Measurements from ENCODE around the gene CCT4. TPM values are rescaled to one million over a fixed set of nuclear protein-coding genes. Genes with fewer than 3 reads are reported as not detected.
"Not testable (repeated sequence)": the region's sequence is repeated elsewhere in the genome, so short reads cannot be mapped to it uniquely, and the experiment has no call there.

CCT4 gene
- total RNA-seq, 1 experiment from 2014 or later: 239 TPM

GRCh38 chr2:61882850-61883249, 5.6 kb downstream of the CCT4 start:
- in situ Hi-C loops (cut with HindIII; ENCODE audit: low pct_unique_long_range_greater_than_20kb, low sequenced_read_pairs): no loop called here
- H3K27me3 ChIP-seq (ENCODE audit: control insufficient read depth, insufficient read depth, low read length): no peaks in the 10 kb centered on the region
- peaks cover 49% of the 10 kb centered on the region for H3K36me3 ChIP-seq (ENCODE audit: control insufficient read depth, insufficient read depth, low read length)
- ATAC-seq: no peak
- no peak overlapping the region for H3K4me3 ChIP-seq (ENCODE audit: low read depth in 2 of 2, low read length in 2 of 2)
- no peak overlapping the region for H3K27ac ChIP-seq (ENCODE audit: low read length)
- intact Hi-C loops (cut with micrococcal nuclease; ENCODE audit: unreplicated experiment): no loop called here
- no peak for DNase-seq (ENCODE audit: low read depth, low spot score)
- BruUV-seq (replicated peaks): no TSS peak
- TF ChIP-seq POLR2AphosphoS5 (IDR thresholded peaks at IDR 0.05; ENCODE audit: low read depth, low read length): no peak
- no peak for TF ChIP-seq CTCF (IDR thresholded peaks at IDR 0.05)
- no peak for TF ChIP-seq SIN3A (IDR thresholded peaks at IDR 0.05; ENCODE audit: borderline replicate concordance, insufficient read depth, low read depth, low read length)
- TF ChIP-seq TCF7L2 (IDR thresholded peaks at IDR 0.05; ENCODE audit: low read depth, low read length): no peak
- TF ChIP-seq REST (IDR thresholded peaks at IDR 0.05; ENCODE audit: insufficient read depth in 1 of 2, low read depth in 2 of 2, low read length in 1 of 2): no peak
- no peaks in the 10 kb centered on the region for H3K9me3 ChIP-seq (ENCODE audit: control insufficient read depth, insufficient read depth, low read depth, low read length)
- ChIA-PET CTCF (no interaction called here), POLR2A (interaction anchor here (0.6 to 0.9 kb wide), 3 partner anchors 17 to 283 kb away, joined by 3 to 20 read pairs (median 3); no protein-coding TSS in a partner anchor)
- H3K4me1 ChIP-seq (ENCODE audit: control insufficient read depth, insufficient read depth, low read length): peaks cover 8% of the 10 kb centered on the region

GRCh38 chr2:61879351-61879750, 9.1 kb downstream of the CCT4 start:
- ATAC-seq; BruUV-seq (replicated peaks); intact Hi-C loops (cut with micrococcal nuclease; ENCODE audit: unreplicated experiment); in situ Hi-C loops (cut with HindIII; ENCODE audit: low pct_unique_long_range_greater_than_20kb, low sequenced_read_pairs); H3K27me3 ChIP-seq (ENCODE audit: control insufficient read depth, insufficient read depth, low read length); POLR2A ChIA-PET; CTCF ChIA-PET; H3K4me3 ChIP-seq (ENCODE audit: low read depth in 2 of 2, low read length in 2 of 2); DNase-seq (ENCODE audit: low read depth, low spot score); H3K27ac ChIP-seq (ENCODE audit: low read length); H3K4me1 ChIP-seq (ENCODE audit: control insufficient read depth, insufficient read depth, low read length); H3K9me3 ChIP-seq (ENCODE audit: control insufficient read depth, insufficient read depth, low read depth, low read length): not testable (repeated sequence)
- peaks cover 70% of the 10 kb centered on the region for H3K36me3 ChIP-seq (ENCODE audit: control insufficient read depth, insufficient read depth, low read length)

GRCh38 chr2:61878761-61879160, 9.7 kb downstream of the CCT4 start:
- no peak overlapping the region for H3K27ac ChIP-seq (ENCODE audit: low read length)
- no TSS peak for BruUV-seq (replicated peaks)
- ChIA-PET POLR2A (no interaction called here), CTCF (no interaction called here)
- no peak for DNase-seq (ENCODE audit: low read depth, low spot score)
- H3K36me3 ChIP-seq (ENCODE audit: control insufficient read depth, insufficient read depth, low read length): peaks cover 73% of the 10 kb centered on the region
- in situ Hi-C loops (cut with HindIII; ENCODE audit: low pct_unique_long_range_greater_than_20kb, low sequenced_read_pairs) (no loop called here), intact Hi-C loops (cut with micrococcal nuclease; ENCODE audit: unreplicated experiment) (no loop called here)
- TF ChIP-seq SIN3A (IDR thresholded peaks at IDR 0.05; ENCODE audit: borderline replicate concordance, insufficient read depth, low read depth, low read length) (no peak), POLR2AphosphoS5 (IDR thresholded peaks at IDR 0.05; ENCODE audit: low read depth, low read length) (no peak), REST (IDR thresholded peaks at IDR 0.05; ENCODE audit: insufficient read depth in 1 of 2, low read depth in 2 of 2, low read length in 1 of 2) (no peak), CTCF (IDR thresholded peaks at IDR 0.05) (no peak), TCF7L2 (IDR thresholded peaks at IDR 0.05; ENCODE audit: low read depth, low read length) (no peak)
- H3K4me3 ChIP-seq (ENCODE audit: low read depth in 2 of 2, low read length in 2 of 2): no peak overlapping the region
- no peak for ATAC-seq
- no peaks in the 10 kb centered on the region for H3K27me3 ChIP-seq (ENCODE audit: control insufficient read depth, insufficient read depth, low read length)
- no peaks in the 10 kb centered on the region for H3K4me1 ChIP-seq (ENCODE audit: control insufficient read depth, insufficient read depth, low read length)
- H3K9me3 ChIP-seq (ENCODE audit: control insufficient read depth, insufficient read depth, low read depth, low read length): no peaks in the 10 kb centered on the region

Data from Panc1 (cell line).